Measurements from ENCODE around the gene EPHB6.

EPHB6 gene

DNA sequence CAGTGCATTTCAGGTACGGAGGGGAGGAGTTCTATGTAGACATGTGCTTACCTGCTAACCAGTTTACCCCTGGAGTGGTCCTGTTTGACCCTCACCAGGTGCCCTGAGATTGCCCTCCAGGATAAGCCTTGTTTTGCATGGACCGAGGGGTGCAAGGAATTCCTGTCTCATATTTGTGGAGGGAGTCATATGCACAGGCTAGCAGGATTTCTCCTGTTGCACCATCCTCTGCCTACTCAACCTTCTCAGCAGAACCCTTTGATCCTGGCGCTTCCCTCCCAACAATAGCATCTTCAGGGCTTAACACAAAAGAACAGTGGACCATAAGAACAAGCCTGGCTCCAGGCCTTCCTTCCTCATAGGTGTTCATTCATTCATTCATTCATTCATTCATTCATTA, 23.4 kb downstream of the EPHB6 start:
- DNase-seq, result no peak

DNA sequence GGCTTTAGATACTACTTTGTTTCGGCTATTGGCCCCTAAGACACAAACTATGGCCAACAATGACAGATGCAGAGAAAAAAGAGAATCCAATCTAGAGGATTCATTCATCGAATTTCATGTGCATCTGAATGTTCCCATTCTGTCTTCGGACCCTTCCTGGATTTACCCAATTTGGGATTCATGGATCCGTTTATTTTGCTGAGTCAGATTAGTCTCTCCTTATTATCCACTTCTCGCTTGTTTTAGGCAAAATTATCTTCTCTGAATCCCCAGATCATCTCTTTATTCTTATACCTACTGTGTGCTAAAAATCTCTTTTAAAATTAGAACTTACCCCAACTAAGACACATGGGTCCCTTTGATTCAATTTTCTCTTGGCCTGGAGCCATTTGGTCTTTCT, 24.2 kb downstream of the EPHB6 start:
- no peak for DNase-seq

DNA sequence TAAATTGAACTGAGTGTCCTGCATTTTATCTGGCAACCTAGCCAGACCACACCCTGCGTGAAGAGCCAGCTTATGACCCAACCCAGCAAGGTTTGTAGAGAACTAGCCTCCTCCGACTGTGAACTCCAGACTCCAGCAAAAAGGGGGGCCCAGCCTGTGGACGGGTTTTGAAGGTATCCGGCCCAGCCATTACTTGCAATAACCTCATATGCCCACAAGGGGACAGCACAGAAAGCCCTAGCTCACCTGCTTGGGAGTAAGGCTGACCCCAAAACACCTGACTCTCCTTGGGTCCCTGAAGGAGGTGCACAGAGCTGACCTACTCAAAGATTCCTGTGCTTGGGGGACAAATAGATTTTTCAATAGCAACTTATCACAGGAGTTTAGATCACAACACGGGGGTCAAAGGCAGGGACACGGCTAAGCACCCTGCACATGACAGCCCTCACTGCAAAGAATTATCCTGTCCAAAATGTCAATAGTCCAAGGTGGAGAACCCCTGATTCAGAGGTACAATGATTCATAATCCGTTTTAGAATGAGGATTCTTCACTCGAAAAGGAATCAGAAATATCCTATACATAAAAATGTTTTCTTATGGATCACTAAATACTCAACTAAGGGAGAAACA, 26.1 kb downstream of the EPHB6 start:
- DNase-seq, result peak; percentile 29 to 33

- DNase-seq, result no peak
Observed at GRCh38 chr7:142881586-142882337, 26.9 kb downstream of the EPHB6 start.

GRCh38 chr7:142882338-142882678, 27.4 kb downstream of the EPHB6 start:
- DNase-seq, result no peak

DNA sequence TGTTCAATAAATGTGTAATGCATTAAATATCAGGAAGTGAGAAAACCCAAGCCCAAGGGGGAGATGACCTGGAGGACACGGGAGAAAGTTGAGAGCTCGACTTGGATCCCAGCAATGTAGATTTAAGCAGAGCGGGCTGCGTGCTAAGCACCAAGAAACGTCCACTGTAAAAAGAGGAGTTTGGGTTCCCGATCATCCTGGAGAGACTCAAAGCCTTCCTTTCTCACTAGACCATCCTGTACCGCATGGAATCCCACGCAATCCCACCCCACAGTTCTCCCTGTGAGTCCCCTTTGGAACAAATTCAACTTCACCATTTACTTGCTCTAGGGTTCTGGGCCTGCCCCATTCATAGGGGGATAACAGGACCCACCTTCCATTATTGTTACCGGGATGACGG, 28.3 kb downstream of the EPHB6 start:
- DNase-seq, result no peak

DNA sequence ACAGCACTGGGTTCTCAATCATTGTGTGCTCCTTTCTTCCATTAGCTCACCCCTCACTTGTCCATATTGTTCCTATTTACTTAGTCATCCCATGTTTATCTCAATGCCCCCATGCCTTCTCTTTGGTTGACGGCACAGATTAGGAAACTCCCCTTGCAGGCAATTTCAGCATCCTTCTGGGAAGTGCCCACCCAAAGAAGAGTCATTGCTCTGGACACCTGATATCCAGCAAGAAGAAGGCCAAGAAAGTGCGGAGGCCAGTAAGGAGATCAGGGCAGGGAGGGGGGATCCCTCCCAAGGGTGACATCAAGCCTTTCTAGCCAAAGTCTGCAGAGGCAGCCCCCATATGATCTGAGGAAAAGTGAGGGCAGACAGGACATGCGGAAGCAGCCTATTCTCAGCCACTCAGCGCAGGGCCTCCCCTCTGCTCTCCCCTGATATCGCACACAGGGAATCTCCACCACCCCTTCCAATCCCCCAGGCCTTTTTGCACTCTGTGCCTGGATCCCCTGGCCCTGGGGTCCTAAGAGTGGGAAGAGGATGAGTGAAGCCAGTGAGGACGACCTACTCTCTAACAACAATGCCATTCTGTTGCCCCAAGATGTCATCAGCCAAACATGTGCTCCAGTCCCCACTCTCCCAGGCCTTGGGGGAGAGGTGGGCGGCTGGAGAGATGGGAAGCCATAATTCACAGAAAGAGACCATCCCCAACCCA, 28.9 kb downstream of the EPHB6 start:
- no peak for DNase-seq

DNA sequence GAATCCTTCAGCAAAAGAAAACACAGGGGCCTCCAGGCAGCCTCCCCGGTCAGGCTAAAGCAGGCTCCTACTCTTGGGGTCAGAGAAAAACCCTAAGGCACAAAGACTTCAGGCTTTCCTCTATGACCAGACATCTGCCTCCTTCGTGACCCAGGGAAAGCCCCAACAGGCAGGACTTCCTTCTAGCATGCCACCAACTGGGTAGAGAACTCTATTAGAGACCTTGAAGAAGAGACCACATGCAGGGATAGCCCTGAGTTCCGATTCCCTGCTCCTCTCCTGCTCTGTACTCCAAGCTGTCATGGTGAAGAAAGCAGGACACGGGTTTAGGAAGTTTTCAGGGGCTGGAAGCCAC, 29.4 kb downstream of the EPHB6 start:
- DNase-seq, result no peak

DNA sequence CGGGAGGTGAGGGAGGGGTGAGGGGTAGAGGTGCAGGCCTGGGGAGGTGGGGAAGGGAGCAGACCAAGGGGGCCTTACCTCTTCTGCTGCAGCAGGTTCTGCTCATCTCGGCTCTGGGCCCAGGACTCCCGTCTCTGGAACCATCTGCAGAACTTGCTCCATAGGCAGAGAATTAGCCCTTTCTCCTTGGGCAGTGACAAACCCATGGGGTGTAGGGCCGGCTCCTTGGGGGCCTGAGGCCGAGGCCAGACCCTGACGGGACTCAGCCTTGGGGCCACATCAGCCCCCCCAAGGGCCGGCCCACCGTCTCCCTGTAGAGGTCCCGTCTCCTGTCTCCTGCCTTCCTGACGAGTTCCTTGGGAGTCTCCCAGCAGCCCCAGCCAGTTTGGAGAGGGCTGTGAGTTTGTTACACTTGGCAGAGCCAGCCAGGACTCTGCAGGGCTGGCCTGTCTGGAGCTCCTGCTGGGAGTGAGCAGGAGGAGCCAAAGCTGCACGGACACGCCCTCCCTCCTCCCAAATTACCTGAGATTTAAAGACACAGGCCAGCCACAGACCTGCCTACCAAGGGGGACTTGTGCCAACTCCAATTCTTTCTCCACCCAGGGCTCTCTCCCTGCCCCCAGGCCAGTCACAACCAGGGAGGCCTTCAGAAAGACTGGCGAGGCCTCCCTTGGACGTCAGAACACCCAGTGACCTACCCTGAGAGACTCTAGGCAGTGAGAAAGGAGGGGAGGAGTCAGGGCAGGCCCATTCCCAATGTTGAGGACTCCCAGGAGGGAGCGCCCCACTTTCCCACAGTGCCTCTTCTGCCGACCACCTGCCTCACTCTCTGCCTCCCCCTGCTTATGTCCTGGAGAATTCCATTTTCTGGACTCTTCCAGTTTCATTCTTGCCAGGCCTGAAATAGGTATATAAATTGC, 30.7 kb downstream of the EPHB6 start, which contains the start of gene TRPV6:
Gene TRPV6, minus strand, starts transcription at position 435 of the 920 bp plus-strand sequence.
- DNase-seq, result no peak

GRCh38 chr7:142886866-142887265, 32.0 kb downstream of the EPHB6 start:
- no peak for DNase-seq

- DNase-seq, result no peak
Observed at GRCh38 chr7:142887282-142888015, 32.6 kb downstream of the EPHB6 start.

- DNase-seq, result no peak
Observed at GRCh38 chr7:142889816-142890215, 34.9 kb downstream of the EPHB6 start.

DNA sequence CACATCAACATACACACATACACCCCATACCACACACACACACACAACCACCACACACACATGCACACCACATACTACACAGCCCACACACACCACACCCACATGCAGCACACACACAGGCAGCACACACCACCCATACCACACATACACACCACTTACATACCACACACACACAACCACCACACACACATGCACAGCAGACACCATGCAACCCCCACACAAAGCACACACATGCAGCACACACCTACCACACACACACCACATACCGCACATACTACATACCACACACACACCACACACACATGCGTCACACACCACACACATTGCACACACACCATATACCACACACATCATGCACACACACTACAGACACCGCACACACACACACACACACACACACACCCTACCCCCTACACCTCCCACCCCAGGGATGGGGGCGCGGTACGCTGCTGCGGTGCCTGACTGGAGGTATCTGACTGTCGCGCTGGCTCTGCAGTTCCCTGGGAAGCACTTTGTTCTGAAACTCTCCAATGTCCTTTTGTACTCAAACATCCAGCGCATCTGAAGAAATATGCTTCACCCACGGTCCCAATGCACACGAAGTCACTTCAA, 36.1 kb downstream of the EPHB6 start:
- no peak for DNase-seq

GRCh38 chr7:142891490-142892082, 36.7 kb downstream of the EPHB6 start:
- DNase-seq, result no peak

DNA sequence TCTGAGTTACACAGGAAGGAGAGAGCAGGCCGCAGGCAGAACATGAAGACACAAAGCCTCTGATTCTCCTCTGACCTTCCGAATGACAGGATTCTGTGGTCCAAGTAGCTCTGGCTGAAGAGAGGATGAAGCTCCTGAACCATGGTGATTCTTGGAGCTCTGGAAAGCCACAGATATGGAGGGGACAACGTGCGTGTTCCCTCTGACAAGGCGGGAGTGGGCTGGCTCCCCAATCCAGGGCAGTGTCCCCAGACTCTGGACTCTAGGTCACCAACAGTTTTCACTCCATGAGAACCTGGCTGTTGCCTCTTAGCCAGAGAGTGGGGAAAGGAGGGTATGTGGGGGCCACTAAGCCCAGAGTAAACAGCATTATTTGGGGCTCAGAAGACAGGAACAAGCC, 38.1 kb downstream of the EPHB6 start:
- DNase-seq, result no peak

DNA sequence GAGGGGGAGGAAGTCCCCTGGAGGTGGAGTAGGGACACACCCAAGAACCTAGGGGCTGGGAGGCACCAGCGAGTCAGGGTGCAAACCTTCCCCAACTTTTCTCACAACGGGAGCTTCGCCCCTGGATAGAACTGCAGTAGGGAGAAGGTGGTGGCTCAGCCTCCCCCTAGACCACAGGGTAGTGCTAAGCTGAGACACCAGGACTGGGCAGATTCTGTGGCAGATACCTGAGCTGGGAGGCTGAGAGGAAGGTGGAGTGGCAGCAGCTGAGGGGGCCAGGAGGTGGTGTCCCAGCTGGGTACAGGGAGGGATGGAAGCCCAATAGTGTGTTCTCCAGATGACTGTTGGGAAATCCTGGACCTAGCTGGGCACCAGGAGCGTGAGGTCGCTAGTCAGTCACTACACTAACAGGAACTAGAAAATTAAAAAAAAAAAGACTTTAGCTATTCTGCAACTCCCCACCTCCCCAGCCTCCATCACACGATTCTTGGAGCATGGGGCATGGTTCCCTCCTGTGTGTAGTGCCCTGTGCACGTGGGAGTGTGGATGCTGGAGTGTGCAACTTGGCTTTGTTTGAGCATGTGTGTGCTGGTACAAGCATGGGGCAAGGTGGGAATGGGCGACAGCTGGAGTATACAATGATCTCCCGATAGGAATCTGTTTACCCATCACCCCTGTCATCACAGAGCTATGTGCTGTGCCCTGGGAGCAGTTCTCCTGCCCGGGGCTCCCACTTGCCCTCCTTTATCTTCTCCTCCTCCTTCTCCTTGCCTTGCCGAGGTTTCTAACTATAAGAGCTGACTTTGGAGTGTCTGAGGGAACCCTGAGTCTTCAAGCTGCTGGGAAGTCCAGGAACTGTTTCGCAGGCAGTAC, 39.5 kb downstream of the EPHB6 start:
- no peak for DNase-seq

DNA sequence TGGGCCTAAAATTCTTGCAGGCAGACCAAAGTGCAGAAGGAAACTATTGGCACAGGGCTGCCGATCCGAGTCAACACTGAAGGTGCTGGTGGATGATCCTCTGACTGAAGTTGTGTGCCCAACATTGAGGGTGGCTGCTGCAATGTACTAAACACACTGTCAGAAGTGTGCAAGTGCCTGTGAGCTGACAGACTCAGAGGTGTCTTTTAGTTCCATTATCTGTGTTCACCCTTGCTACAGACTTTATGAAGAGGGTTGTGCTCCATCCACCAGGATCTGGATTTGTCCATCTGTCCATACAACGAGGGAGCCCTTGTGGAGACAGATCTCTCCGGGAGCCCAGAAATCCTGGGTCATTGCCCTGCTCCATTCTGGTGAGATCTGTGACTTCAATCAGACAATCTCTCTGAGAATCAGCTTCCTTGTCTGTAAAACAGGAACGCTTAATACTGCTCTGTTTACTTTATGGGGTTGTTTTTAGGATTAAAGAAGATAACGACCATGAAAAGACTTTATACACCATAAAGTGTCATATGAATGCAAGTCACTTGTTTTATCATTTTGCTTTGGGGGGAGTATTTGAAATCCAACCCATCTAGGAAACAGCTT, 40.2 kb downstream of the EPHB6 start:
- DNase-seq, result no peak

DNA sequence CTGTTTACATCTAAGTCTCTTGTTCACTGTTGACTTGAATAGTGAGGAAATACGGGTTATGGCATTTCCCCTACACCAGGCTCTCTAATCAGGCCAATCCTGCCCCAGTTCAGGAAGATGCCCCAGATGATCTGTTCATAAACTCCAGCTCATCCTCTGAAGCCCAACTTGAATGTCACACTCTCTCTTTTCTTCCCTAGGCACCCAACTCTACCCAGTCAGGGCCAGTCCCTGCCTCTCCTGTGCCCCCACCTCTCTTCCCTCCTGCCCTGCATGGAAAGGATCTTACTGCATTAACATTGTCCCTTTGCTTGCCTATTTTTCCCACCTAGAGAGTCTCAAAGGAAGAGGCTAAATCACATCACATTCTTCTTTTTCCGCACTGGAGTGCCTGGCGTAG, 41.3 kb downstream of the EPHB6 start:
- DNase-seq, result no peak

DNA sequence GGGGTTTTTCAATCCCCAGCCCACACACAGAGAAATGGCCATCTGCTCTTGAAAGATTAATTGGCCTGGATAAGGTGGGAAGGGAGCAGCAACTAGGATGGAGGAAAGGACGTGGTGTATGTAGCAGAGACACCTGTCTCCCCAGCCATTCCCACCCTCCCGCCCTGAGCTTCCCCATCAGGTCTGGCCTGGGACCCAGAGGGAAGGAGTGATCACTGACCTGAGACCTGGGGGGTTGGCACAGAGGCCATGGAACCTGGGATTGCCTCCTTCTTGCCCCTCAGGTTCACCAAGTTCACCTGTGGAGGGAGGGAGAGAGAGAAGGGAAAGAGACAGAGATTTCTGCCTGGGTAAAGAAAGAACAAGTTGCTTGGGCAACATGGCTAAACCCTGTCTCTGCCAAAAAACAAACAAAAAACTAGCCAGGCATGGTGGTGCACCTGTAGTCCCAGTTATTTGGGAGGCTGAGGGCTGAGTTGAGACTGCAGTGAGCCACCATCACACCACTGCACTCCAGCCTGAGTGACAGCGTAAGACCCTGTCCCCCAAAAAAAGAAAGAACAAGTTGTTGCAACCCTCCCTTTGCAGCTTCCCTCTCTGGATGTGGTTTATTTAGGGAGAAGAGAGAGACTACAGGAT, 42.0 kb downstream of the EPHB6 start:
- DNase-seq, result no peak

- no peak for DNase-seq
Observed at GRCh38 chr7:142897691-142898090, 42.8 kb downstream of the EPHB6 start.

Data from stimulated activated CD4-positive, alpha-beta T cell treated with anti-CD3 and anti-CD28 coated beads, Interleukin-2, amount 100 ng/mL, for 48 hours (primary cell).